Measurements from ENCODE around the gene SLC36A3.

GRCh38 chr5:151233616-151234085 lies 69.9 kb downstream of the SLC36A3 start:
- no peak for TF ChIP-seq CTCF (conservative IDR thresholded peaks at IDR 0.05; ENCODE audit: low read length)
- TF ChIP-seq EZH2phosphoT487 (IDR thresholded peaks at IDR 0.05; ENCODE audit: borderline replicate concordance): no peak
